Measurements from ENCODE around the gene EFCAB6. TPM values are rescaled to one million over a fixed set of nuclear protein-coding genes. Genes with fewer than 3 reads are reported as not detected.

The EFCAB6 gene
- polyA plus RNA-seq, 2 of the 4 experiments (the other 2 are of a cell fraction), result 0.46 to 1.2 TPM

GRCh38 chr22:43706151-43706550 is 106.0 kb downstream of the EFCAB6 start:
- Histone ChIP-seq H3K4me1 (no peaks in the 10 kb centered on the region), H3K9me3 (peaks cover 4% of the 10 kb centered on the region; the same call in 1 of the 3 replicates), H3K4me3 (no peak overlapping the region), H3K4me2 (no peak overlapping the region), H3K27ac (no peak overlapping the region)
- ChIA-PET CTCF (no interaction called here), POLR2A (no interaction called here)
- no peak for ATAC-seq
- 18% methylated on average over 3 of the region's 3 CpGs for WGBS (ENCODE audit: missing lambda C conversion rate)
- FAIRE-seq, result no peak
- no peak for DNase-seq (ENCODE audit: low read depth in 1 of 2, low spot score in 1 of 2)
- no peak for TF ChIP-seq RCOR1 (IDR thresholded peaks at IDR 0.05; ENCODE audit: low read depth, low read length)
- TF ChIP-seq KDM5A (IDR thresholded peaks at IDR 0.05), result no peak
- TF ChIP-seq KDM1A (IDR thresholded peaks at IDR 0.05; ENCODE audit: low read depth), result no peak
- no peak for TF ChIP-seq RARB (CRISPR knock-in tag; IDR thresholded peaks at IDR 0.05)
- no peak for TF ChIP-seq FOSB (CRISPR knock-in tag; IDR thresholded peaks at IDR 0.05)
- no peak for TF ChIP-seq REST (IDR thresholded peaks at IDR 0.05)
- TF ChIP-seq RAD21 (conservative IDR thresholded peaks at IDR 0.05 in 1 of 2, IDR thresholded peaks at IDR 0.05 in 1 of 2), result no peak
- TF ChIP-seq ZNF302 (CRISPR knock-in tag; IDR thresholded peaks at IDR 0.05), result no peak
- TF ChIP-seq HOXB5 (CRISPR knock-in tag; IDR thresholded peaks at IDR 0.05), result no peak
- TF ChIP-seq BHLHE40 (IDR thresholded peaks at IDR 0.05; ENCODE audit: low read depth, low read length), result no peak
- TF ChIP-seq TP53 (CRISPR knock-in tag; IDR thresholded peaks at IDR 0.05), result no peak
- TF ChIP-seq ESRRA (IDR thresholded peaks at IDR 0.05; ENCODE audit: borderline replicate concordance, low read length), result no peak
- no peak for TF ChIP-seq POLR2AphosphoS2 (conservative IDR thresholded peaks at IDR 0.05; ENCODE audit: low read length)
- TF ChIP-seq CTCF (IDR thresholded peaks at IDR 0.05), result no peak
- TF ChIP-seq PHF8 (IDR thresholded peaks at IDR 0.05; ENCODE audit: borderline replicate concordance, low read depth), result no peak
- TF ChIP-seq MYC (IDR thresholded peaks at IDR 0.05; ENCODE audit: borderline replicate concordance, low read length), result no peak
- no peak for TF ChIP-seq EHF (CRISPR knock-in tag; IDR thresholded peaks at IDR 0.05)

GRCh38 chr22:43704051-43704450 is 108.1 kb downstream of the EFCAB6 start:
- FAIRE-seq (no peak), DNase-seq (ENCODE audit: low read depth in 1 of 2, low spot score in 1 of 2) (no peak), ATAC-seq (no peak)
- POLR2A ChIA-PET, result no interaction called here
- H3K4me3 ChIP-seq, result no peak overlapping the region
- CTCF ChIA-PET, result interaction anchor here (1.5 kb wide), 1 partner anchor 37 kb away, joined by 3 read pairs; no protein-coding TSS in a partner anchor
- H3K27ac ChIP-seq, result no peak overlapping the region
- TF ChIP-seq CTCF (IDR thresholded peaks at IDR 0.05) (no peak), RNF2 (IDR thresholded peaks at IDR 0.05; ENCODE audit: borderline replicate concordance, low read depth) (no peak), ZC3H11A (IDR thresholded peaks at IDR 0.05) (no peak), FOXS1 (CRISPR knock-in tag; IDR thresholded peaks at IDR 0.05) (no peak), ELK1 (IDR thresholded peaks at IDR 0.05; ENCODE audit: low read depth, low read length) (no peak), MAFK (IDR thresholded peaks at IDR 0.05; ENCODE audit: partially characterized antibody) (no peak), RCOR1 (IDR thresholded peaks at IDR 0.05; ENCODE audit: low read depth, low read length) (no peak), HEYL (CRISPR knock-in tag; IDR thresholded peaks at IDR 0.05) (no peak)
- H3K9me3 ChIP-seq, result peaks cover 4% of the 10 kb centered on the region; the same call in 1 of the 3 replicates
- no peaks in the 10 kb centered on the region for H3K4me1 ChIP-seq
- 2% methylated on average over 2 of the region's 2 CpGs for WGBS (ENCODE audit: missing lambda C conversion rate)
- no peak overlapping the region for H3K4me2 ChIP-seq
